Tongue (tissue), 2 donors: ENCODE results near the gene GPR176. TPM values are rescaled to one million over a fixed set of nuclear protein-coding genes. Genes with fewer than 3 reads are reported as not detected.

ENCODE experiments used
- DNase-seq: peaks from one replicate; pipeline ENCODE4 v3.0.0-alpha.2; 2015
- total RNA-seq: library from RNA; depleted of rRNA; stranded (reverse); fragments of >200 nt; gene quantifications from one replicate; pipeline ENCODE4 v1.2.3, GENCODE V29; 2014

The GPR176 gene
- total RNA-seq, 1 donor from 2014 or later: 4.1 TPM

DNA sequence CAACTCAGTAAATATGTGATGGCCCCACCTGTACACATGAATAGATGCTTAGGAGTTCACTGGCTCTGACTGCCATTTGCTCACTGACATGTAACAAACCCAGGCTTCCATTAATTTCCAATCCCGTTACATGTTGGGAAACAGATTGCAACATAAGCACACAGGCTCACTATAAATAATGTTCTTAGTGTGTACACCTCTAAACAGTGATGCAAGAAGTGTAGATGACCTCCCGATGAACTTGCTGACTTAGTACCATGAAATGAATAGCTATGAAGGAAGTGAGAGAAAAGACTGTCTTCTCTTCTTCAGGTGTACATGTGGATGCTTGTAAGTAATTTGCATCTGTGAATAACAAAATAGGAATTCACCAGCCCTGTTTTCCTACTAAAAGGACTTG lies 116.0 kb downstream of the GPR176 start:
- no peak for DNase-seq

DNA sequence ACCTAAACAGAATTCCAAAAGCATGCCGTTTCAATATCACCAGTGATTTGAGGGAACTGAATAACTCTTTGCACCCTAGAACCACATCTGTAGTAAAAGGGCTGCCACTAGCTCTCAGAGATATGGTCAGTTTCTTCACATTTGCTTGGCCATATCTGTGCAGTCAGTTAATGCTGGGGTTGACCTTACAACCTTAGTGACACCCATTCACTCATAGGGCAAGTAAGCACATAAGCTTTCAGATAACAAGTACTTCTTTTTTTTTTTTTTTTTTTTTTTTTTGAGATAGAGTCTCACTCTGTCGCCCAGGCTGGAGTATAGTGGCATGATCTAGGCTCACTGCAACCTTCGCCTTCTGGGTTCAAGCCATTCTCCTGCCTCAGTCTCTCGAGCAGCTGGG lies 117.0 kb downstream of the GPR176 start:
- DNase-seq: no peak

DNA sequence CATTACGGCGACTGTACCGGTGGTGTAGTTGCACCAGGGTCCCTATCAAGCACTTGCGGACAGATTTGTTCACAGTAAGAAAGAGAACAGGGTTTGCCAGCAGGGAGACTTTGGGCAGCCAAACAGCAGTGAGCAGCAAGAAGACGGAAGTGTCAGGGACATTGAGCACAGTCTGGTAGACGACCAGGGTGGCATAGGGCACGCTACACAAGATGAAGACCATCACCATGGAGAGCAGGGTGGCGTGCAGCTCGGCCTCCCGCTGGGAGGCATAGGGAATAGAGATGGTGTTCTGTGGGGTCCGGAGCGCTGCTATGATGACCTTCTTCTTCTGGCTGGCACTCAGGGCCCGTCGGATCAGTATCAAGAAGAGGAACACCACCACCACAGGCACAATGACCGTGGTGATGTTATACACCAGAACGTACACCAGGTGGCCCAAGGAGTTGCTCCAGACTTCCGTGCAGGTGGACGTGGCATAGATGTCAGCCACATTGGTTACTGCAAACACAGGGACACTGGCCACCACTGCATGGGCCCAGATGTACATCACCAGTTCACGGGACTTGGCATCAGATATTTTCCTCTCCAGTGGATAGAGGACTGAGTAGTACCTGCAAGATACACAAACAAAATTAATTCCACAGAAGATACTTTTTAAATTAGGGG lies 118.3 kb downstream of the GPR176 start:
- DNase-seq: no peak

DNA sequence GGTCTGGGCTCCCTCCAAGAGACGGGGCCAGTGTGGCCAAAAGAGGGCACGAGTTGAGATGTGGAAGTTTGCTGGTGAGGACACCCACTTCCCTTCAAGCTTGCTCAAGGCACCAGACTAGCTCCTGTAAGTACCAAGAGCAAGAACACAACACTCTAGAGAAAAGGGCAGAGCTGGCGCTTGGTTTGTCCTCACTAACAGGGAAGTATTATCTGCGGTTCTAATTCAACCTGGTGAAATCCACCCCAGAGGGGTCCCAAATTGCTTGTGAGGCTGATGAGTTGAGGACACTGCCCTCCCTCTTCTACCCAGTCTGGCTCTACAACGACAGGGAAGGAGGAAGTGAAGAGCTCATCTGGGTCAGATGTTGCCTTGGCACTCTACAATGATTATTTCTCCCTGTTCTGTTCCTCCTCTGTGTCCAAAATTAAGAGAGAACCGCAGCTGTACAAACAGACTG lies 120.5 kb downstream of the GPR176 start:
- DNase-seq: no peak

DNA sequence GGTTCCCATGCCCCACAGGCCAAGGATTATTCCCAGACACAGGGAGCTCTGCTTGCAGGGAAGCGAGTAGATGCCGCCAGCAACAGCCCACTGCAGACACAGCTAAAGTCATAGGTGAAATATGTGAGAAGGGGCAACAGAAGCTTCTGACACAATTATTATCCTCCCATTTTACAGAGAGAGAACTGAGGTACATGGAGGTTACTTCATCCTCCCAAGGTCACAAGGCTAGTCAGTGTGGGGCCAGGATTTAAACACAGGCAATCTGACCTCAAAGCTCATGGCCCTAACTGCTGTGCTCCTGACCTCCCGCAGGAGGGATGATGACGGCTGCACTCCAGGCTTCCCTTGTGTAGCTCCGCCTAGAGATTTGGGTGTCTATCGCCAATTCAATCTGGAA lies 121.7 kb downstream of the GPR176 start:
- DNase-seq: no peak

DNA sequence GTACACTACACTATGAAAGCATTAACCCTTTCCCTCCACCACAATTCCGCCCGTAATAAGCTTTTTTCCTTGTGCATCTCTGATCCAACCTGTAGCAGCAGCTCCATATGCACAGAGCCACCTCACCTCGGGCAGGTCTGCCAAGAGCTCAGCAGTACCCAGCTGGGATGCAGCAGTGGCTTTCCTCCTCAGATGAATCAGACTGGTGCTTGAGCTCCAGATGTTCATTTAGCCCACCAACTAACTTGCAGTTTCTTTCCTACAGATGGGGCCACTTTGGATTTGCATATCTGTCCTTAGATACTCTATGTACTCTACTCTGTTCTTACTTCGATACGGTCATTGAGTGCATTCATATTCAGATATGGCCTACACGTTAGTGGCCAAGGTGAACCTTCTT lies 122.7 kb downstream of the GPR176 start:
- no peak for DNase-seq

DNA sequence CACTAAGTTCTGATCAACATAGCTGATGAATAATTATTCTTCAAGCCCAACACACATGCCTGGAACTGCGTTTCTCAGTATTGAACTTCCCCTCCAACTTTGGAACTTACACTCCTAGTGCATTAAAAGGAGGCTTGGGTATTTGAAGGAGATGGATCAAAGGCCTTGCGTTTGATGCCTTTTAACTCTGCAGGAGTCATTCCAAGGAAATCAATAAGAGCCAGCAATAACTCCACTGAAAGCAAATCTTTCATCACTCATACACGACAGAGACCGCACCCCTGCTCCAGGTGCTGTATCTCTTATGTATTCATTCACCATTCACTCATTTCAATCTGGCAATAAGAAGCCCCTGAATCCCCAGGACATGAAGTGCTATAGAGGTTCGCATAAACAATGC lies 123.5 kb downstream of the GPR176 start:
- no peak for DNase-seq

DNA sequence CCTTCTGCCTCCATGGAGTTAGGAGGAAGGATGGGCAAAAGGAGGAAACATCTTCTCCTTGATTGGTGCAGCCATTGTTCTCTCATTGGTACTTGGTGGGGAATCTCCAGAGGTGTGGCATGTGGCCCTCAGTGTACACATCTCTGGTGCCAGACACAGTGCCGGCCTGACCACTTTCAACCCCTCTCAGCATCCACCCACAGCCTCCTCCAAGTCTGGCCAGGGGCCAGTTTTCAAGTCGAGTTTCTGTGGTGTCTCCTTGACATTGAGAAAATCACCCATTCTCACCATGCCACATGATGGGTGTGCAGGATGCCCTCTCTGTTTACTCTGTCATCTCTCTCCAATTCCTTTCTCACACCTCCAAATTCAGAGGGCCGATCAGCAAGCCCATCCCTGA lies 124.6 kb downstream of the GPR176 start:
- DNase-seq: no peak

DNA sequence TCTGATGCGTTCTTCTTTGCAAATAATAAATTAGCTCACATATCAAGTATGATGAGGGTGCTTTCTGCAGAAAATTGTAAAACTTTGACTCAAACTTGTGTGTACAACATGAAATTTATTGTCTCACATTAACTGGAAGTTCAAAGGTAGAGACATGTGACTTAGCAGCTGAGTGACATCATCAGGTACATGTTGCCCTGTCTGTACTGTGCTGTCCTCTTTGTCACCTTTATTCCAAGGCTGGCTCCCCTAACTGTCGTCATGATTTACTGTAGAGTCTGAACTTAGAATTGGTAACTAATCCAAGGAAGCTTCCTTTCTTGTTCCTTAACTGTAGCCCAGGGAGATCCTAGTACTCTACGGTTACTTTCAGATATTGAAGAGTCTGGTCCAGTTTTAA lies 125.1 kb downstream of the GPR176 start:
- DNase-seq: no peak

DNA sequence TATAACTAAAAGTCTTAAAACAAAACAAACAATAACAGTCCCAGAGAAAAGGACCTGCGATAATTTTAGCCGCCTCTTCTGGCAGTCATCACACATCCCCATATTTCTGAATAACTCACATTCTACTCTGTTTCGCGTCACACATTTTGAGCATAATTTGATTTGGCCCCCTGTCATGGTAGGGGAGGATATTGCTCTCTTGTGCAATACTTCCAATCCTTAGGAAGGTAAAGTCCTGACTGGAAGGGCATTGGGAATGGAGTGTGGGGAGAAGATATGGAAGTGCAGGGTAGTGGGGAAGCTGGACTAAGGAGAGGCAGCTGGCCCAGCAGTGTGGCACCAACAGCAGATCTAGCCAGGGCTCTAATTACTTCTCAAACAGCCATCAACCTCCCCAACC lies 126.1 kb downstream of the GPR176 start:
- DNase-seq: no peak

DNA sequence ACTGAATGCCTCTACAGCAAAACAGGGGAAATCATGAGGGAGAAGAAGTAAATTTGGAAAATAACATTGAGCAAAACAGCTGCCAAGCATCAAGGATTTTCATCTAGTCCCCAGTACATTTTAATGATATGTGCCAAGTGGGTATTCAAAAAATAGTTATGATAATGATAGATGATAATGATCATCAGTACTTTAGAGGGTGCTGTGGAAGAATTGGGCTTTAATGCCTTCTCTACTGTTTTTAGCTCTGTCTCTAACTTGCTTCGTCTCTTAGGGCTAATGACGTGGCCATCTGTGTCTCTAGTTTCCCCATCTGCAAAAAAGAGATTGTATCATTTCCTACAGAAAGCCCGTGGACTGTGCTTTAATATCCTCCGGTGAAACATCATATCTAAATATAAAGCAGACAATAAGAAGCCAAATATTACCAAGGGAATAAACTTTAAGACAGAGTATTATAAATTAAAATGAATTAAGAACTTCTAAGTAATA lies 127.2 kb downstream of the GPR176 start:
- no peak for DNase-seq

DNA sequence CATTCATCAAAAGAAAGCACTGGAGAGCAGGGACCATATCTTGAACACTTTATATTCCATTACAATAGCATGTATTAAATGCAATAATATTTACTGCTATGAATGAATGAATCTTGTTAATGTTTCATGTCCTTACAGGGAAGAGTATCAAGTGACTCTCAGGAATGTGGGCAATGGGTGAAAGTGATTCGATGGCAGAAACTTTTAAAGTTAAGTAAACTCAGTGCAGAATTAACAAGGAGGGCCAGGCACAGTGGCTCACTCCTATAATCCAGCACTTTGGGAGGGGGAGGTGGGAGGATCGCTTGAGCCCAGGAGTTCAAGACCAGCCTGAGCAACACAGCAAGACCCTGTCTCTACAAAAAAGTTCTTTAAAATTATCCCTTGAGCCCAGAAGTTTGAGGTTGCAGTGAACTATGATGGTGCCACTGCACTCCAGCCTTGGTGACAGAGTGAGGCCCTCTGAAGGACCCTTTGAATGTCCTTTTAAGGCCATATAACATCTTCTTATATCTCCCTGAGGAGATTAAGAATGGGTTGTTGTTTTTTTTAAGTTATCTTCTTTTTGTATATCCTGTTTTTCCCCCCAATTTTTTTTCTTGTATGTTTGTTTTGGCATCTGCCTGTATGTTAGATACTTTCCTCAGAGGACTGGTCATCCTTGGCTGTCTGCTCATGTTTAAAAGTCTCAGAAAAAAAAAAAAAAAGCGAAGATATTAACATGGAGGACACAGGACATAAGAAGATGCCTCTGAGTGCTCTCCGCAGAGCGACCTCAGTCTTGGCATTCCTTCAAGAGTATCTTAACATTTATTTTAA lies 127.8 kb downstream of the GPR176 start:
- no peak for DNase-seq

DNA sequence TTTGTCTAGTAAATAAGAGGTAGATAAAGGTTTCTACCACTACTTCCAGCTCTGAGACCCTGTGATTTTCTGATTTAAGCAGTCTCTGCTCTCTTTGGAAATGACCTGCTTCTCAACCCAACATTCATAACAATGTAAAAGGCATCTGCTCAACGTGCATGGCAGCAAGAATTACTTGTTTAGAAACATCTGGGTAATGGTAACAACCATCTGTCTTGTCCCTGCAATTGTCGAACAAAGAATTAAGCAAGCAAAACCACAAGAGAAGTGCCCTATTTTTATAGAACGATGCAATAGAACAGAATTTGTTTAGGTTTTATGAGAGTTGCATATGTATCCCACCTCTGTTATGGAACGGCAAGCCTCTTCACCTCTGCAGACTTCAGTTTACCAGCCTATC lies 130.3 kb downstream of the GPR176 start:
- no peak for DNase-seq

DNA sequence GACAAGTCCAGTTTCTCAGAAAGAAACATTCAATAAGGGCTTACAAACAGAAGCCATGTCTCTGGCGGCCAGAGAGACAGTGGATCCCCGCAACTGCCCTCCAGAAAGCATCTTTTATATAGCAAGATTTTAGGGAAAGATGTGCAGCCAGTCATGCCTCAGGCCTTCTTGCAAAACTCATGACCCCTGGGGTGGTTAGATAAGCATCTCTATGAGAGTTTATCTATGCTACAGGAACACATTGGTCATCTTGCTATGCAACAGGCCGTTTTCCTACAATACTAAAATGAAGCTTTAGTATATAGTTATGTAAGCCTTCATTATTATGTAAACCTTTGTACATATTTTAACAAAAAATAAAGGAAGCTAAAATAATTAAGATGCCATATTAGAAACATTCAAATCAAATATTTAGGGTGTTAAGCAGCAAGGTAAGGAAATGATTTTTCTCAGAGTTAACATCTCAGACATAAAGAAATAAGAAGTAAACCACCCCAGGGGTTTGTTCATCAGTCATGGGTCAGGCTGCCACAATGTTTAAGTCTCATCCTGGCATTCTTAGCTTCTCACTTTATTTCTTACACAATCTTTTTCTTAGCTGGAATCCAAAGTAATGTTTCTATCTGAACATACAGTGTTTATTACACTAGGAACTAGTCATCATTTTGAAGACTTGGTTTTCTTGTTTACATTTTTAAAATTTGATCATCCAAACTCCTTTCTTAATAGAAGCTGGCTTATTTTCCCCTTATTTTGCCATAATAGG lies 131.1 kb downstream of the GPR176 start:
- no peak for DNase-seq

DNA sequence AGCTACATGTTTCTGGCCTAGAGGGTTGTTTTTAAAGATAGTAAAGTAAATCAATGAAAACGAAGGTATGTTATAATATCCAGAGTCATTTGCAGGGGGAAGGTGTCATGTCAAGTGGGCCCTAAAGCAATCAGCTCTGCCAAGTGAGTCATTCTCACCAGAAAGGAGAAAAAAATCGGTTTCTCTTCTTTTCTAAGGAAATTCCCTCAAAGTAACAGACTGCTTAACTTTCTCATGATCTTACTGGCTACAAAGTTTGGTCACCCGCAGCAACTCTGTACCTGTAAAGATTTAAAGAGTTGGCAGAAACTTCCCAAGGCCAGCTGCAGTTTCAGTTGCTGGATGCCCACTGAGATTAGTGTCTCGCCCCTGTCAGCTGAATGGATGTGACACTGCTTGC lies 132.0 kb downstream of the GPR176 start:
- no peak for DNase-seq

DNA sequence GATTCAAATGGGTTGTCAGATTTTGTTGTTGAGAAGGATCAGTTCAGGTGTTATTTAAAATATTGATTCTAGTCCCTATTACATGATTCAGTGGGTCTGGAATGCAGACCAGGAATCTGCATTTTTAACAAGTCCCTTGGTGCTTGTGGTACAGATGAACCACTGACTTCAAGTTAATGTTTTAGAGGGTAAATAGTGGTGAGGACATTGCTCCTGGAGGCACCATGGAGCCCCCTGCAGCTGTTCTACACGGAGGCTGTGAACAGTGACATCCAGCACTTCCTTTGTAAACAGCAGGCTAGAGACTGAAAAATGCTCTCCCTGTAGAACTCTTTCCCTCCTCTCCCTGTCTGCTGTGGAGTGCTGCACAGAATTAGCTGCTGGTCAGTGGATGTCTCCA lies 132.6 kb downstream of the GPR176 start:
- no peak for DNase-seq

DNA sequence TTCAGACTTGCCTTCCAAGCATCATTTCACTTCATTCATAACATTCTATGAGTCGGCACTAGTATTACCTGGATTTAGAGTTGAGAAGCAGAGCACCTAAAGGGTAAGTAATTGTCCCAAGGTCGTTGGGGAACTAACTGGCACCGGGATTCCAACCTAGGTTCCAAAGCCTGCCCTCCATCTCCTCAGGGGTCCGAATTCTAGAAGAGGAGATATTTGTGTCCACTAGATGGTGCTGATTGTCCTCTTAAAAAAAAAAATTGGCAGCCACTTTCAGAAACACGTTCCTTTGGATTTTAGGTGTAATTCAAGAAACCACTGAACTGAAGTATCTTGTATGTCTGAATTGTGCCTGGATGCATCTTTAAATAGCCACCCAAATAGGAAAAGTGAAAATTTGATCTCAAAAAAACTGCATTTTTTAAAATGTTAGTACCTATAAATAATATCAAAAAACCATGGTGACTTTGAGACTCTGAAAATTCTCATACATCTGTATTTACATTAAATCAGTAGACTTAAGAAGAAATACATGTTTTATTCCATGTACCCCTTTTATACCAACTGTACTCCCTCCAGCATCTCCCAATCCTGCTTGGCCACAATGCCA lies 133.5 kb downstream of the GPR176 start:
- DNase-seq: peak; percentile 82

DNA sequence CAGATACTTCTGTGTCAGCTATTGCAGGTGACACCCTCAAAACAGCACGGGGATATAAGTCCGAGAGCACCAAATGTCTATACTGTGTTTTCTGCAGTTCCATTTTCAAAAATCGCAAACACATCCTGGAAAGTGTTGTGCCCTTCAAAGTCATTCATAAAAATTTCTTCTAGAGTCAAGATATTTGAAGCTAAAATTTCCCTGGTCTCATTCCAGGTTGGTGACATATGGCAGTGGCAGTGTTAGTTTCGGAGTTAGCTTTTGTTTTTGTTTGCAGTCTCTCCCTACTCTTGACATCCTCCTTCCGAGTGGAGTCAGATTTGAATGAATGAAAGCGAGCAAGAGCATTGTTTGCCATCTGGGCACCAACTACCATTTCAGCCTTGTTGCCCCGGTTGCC lies 134.2 kb downstream of the GPR176 start:
- no peak for DNase-seq

DNA sequence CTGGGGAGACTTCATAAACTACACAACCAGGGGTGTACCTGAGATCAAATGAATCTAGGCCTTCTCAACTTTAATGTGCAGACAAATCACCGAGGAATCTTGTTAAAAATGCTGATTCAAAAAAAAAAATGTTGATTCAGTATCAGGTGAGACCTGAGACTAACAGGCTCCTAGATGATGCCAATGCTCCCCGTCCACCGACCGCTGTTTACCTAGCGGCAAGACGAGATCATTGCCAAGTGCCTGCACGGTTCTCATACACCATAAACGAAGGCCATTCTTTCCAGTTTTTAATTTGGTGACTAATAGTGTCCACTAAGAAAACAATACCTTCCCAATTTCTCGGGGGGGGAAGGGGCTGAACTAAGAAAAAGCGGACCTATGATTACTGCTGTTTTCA lies 134.9 kb downstream of the GPR176 start:
- DNase-seq: no peak

DNA sequence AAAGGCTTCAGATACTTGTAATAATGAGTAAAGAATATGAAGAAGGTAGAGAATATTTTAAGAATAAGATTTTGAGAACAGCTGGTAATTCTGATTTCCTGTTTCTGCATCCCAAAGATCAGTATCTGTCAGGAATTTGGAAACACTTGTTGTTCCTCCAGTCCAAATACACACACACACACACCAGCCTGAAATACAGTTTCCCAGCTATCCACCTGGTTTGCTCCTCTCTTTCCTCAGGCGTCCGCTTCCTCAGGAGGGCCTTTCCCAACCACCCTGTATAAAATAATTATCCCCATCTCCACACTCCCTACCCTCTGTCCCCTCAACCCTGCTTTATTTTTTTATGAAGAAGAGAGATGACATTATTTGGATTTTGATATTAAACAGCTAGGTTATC lies 135.4 kb downstream of the GPR176 start:
- DNase-seq: no peak

DNA sequence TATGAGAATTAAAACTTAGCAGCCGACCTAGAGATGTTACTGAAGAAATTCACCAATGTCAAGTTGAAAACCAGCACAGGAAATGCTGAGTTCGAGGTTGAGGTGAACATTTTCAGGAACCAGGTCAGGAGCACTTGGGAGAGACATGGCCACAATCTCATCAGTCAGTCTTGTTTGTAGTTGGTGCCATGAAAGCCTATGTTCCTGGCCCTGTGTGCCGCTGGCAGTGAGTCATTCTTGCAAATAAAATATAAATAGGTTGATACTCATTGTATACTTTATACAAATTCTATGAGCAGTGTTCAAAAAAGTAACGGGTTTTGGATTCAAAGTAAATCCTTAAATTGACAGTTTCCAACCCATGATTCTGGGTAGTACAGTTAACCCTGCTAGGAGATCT lies 135.9 kb downstream of the GPR176 start:
- DNase-seq: no peak

DNA sequence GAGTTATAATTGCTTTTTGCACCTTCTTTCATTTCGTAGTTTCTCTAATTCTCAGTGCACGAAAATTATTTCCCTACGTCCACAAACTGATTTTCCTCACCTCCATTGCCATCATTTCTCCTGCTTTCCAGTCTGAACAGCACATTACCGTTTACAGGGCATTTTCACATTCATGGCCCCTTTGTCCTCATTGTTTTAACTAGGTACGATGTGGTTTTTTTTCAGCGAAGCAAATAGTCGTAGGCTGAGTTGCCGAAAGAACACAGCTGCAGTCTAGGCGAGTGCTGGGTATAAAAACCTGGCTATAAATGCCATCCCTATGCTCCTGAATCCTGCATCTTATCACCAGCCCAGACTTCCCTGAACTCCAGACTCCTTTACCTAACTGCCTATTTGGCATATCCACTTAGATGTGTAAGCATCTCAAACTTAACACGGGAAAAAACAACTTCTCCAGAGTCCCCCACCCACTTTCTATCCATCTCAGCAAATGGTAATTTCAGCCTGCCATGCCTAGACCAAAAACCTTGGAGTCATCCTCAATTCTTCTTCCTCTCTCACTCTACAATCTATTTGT lies 136.7 kb downstream of the GPR176 start:
- peak; percentile 23 for DNase-seq
